IMR-90 (cell line): ENCODE data around the gene HDHD5. TPM values are rescaled to one million over a fixed set of nuclear protein-coding genes. Genes with fewer than 3 reads are reported as not detected.

Experiments
- ATAC-seq: fragments of 200-7000 bp; cut with Tn5 transposase; 2 replicates; pipeline ENCODE4 v1.9.1; 2020; ENCODE audit warnings: low read depth, mild to moderate bottlenecking, moderate library complexity
- BruUV-seq: library from RNA; stranded (reverse); fragments of 400-500 nt; replicated peaks from 2 replicates; lab custom pipeline; 2021; lab: Mats Ljungman, UMichigan
- CTCF ChIA-PET: fragments of 300-600 bp; formaldehyde crosslinking; extraction: SDS; loops from one replicate; lab custom pipeline; 2021; ENCODE audit warnings: antibody characterized with exemption; lab: Yijun Ruan, JAX
- POLR2A ChIA-PET: fragments of 300-600 bp; sonication (Branson Sonifier 250); formaldehyde crosslinking; loops from one replicate; lab custom pipeline; 2022; ENCODE audit warnings: antibody characterized with exemption; ENCODE audit not compliant: unreplicated experiment; lab: Charles Lee
- DNase-seq: peaks from one replicate; pipeline ENCODE4 v3.0.0; 2013
- H2AFZ ChIP-seq: replicated peaks from 2 replicates; pipeline ENCODE3; 2013; ENCODE audit warnings: low read length, mild to moderate bottlenecking; ENCODE audit not compliant: poor library complexity
- H2AK5ac ChIP-seq: 2 replicates; pipeline ENCODE4 v1.6.1; 2013; ENCODE audit warnings: low read depth, low read length, inconsistent platforms
- H2AK9ac ChIP-seq: replicated peaks from 2 replicates; pipeline ENCODE3; 2013; ENCODE audit warnings: mild to moderate bottlenecking, low read depth, low read length, moderate library complexity; ENCODE audit not compliant: poor library complexity
- H2BK120ac ChIP-seq: 2 replicates; pipeline ENCODE4 v1.6.1; 2013; ENCODE audit warnings: low read depth, low read length, inconsistent platforms
- H2BK15ac ChIP-seq: 3 replicates; pipeline ENCODE4 v1.6.1; 2013; ENCODE audit warnings: low read depth, low read length, inconsistent platforms
- H2BK20ac ChIP-seq: 2 replicates; pipeline ENCODE4 v1.6.1; 2013; ENCODE audit warnings: low read depth, mild to moderate bottlenecking, inconsistent platforms, low read length, moderate library complexity
- H2BK5ac ChIP-seq: 2 replicates; pipeline ENCODE4 v1.6.1; 2013; ENCODE audit warnings: mild to moderate bottlenecking, low read depth, low read length, inconsistent platforms; ENCODE audit not compliant: poor library complexity, severe bottlenecking
- H3K14ac ChIP-seq: replicated peaks from 2 replicates; pipeline ENCODE4 v1.6.1; 2013; ENCODE audit warnings: low read depth, low read length, inconsistent platforms
- H3K18ac ChIP-seq: 2 replicates; pipeline ENCODE4 v1.6.1; 2013; ENCODE audit warnings: low read depth, low read length, control low read depth
- H3K23ac ChIP-seq: 2 replicates; pipeline ENCODE4 v1.6.1; 2013; ENCODE audit warnings: low read depth, low read length, inconsistent platforms
- H3K27ac ChIP-seq: 2 replicates; pipeline ENCODE4 v1.5.1; 2013; ENCODE audit warnings: mild to moderate bottlenecking, control low read depth, low read length; ENCODE audit not compliant: insufficient read depth
- H3K27me3 ChIP-seq: 2 replicates; pipeline ENCODE4 v1.6.1; 2013; ENCODE audit warnings: low read length; ENCODE audit not compliant: control insufficient read depth, insufficient read depth
- H3K36me3 ChIP-seq: 2 replicates; pipeline ENCODE4 v1.6.1; 2013; ENCODE audit warnings: low read length, mixed read lengths; ENCODE audit not compliant: control insufficient read depth, insufficient read depth
- H3K4ac ChIP-seq: 2 replicates; pipeline ENCODE4 v1.6.1; 2013; ENCODE audit warnings: low read depth, low read length, inconsistent platforms
- H3K4me1 ChIP-seq: 2 replicates; pipeline ENCODE4 v1.6.1; 2013; ENCODE audit warnings: low read length, mixed read lengths; ENCODE audit not compliant: control insufficient read depth, insufficient read depth
- H3K4me2 ChIP-seq: 2 replicates; pipeline ENCODE4 v1.6.1; 2013; ENCODE audit warnings: low read depth, mild to moderate bottlenecking, control low read depth, low read length, moderate library complexity
- H3K4me3 ChIP-seq: 2 replicates; pipeline ENCODE4 v1.5.1; 2013; ENCODE audit warnings: low read depth, mild to moderate bottlenecking, control low read depth, low read length, moderate library complexity; ENCODE audit not compliant: insufficient read depth
- H3K56ac ChIP-seq: 2 replicates; pipeline ENCODE4 v1.6.1; 2013; ENCODE audit warnings: low read length, inconsistent platforms; ENCODE audit not compliant: insufficient read depth; ENCODE audit errors: extremely low read depth
- H3K79me1 ChIP-seq, 2 experiments: 2 replicates each; pipeline ENCODE4 v1.6.1; 2013; ENCODE audit warnings: low read length in 2 of 2, inconsistent platforms in 1 of 2, low read depth in 1 of 2
- H3K9ac ChIP-seq: 2 replicates; pipeline ENCODE4 v1.6.1; 2013; ENCODE audit warnings: low read depth, low read length, control low read depth
- H3K9me1 ChIP-seq: 2 replicates; pipeline ENCODE4 v1.6.1; 2013; ENCODE audit warnings: low read length, inconsistent platforms; ENCODE audit not compliant: insufficient read depth
- H3K9me3 ChIP-seq: 2 replicates; pipeline ENCODE4 v1.6.1; 2013; ENCODE audit warnings: low read length; ENCODE audit not compliant: control insufficient read depth, insufficient read depth
- H4K20me1 ChIP-seq: 2 replicates; pipeline ENCODE4 v1.6.1; 2013; ENCODE audit warnings: low read length, inconsistent platforms; ENCODE audit not compliant: insufficient read depth
- H4K5ac ChIP-seq: 2 replicates; pipeline ENCODE4 v1.6.1; 2013; ENCODE audit warnings: mild to moderate bottlenecking, low read depth, low read length, control low read depth
- H4K8ac ChIP-seq, 2 experiments: 2 replicates each; pipeline ENCODE4 v1.6.1; 2013; ENCODE audit warnings: low read depth in 2 of 2, low read length in 2 of 2, control low read depth in 1 of 2, inconsistent platforms in 1 of 2
- H4K91ac ChIP-seq: 2 replicates; pipeline ENCODE4 v1.6.1; 2013; ENCODE audit warnings: low read depth, low read length, inconsistent platforms; ENCODE audit not compliant: insufficient read depth
- BHLHE40 ChIP-seq: fragments of 150-350 bp; IDR thresholded peaks from 2 replicates; pipeline ENCODE4 v1.6.1; 2016; ENCODE audit warnings: mild to moderate bottlenecking, low read depth, low read length
- CEBPB ChIP-seq: IDR thresholded peaks from 2 replicates; pipeline ENCODE4 v1.6.1; 2012; ENCODE audit warnings: low read depth, low read length, improper control_type of control experiment
- CHD1 ChIP-seq: IDR thresholded peaks from 2 replicates; pipeline ENCODE4 v1.6.1; 2012; ENCODE audit warnings: low read depth, low read length, improper control_type of control experiment
- CTCF ChIP-seq: conservative IDR thresholded peaks from 2 replicates; pipeline ENCODE4 v1.5.1; 2012; ENCODE audit warnings: mild to moderate bottlenecking, low read depth, low read length, improper control_type of control experiment
- FOS ChIP-seq: fragments of 150-350 bp; IDR thresholded peaks from 2 replicates; pipeline ENCODE4 v1.6.1; 2016; ENCODE audit warnings: low read depth, low read length
- MAFK ChIP-seq: IDR thresholded peaks from 2 replicates; pipeline ENCODE4 v1.6.1; 2012; ENCODE audit warnings: low read depth, low read length, improper control_type of control experiment
- MAZ ChIP-seq: IDR thresholded peaks from 2 replicates; pipeline ENCODE4 v1.6.1; 2012; ENCODE audit warnings: low read depth, mild to moderate bottlenecking, low read length, improper control_type of control experiment, moderate library complexity, borderline replicate concordance
- MXI1 ChIP-seq: IDR thresholded peaks from 2 replicates; pipeline ENCODE4 v1.6.1; 2012; ENCODE audit warnings: low read depth, mild to moderate bottlenecking, low read length, moderate library complexity, borderline replicate concordance
- NFE2L2 ChIP-seq: fragments of 150-350 bp; IDR thresholded peaks from 2 replicates; pipeline ENCODE4 v1.6.1; 2016; ENCODE audit warnings: low read depth, mild to moderate bottlenecking, low read length
- POLR2A ChIP-seq: IDR thresholded peaks from 2 replicates; pipeline ENCODE4 v1.6.1; 2012; ENCODE audit warnings: mild to moderate bottlenecking, low read depth, low read length
- RAD21 ChIP-seq: IDR thresholded peaks from 2 replicates; pipeline ENCODE4 v1.6.1; 2012; ENCODE audit warnings: low read length, improper control_type of control experiment
- RCOR1 ChIP-seq: IDR thresholded peaks from 2 replicates; pipeline ENCODE4 v1.6.1; 2012; ENCODE audit warnings: mild to moderate bottlenecking, low read length, improper control_type of control experiment; ENCODE audit not compliant: insufficient replicate concordance
- RFX5 ChIP-seq: IDR thresholded peaks from 2 replicates; pipeline ENCODE4 v1.8.0; 2012; ENCODE audit warnings: low read depth, mild to moderate bottlenecking, low read length, moderate library complexity
- SMC3 ChIP-seq: fragments of 150-350 bp; IDR thresholded peaks from 2 replicates; pipeline ENCODE4 v1.6.1; 2016; ENCODE audit warnings: low read depth, mild to moderate bottlenecking, antibody characterized with exemption, low read length, moderate library complexity
- WGBS, 2 experiments: methylation state at CpG; one replicate each; pipeline versions ENCODE4 v1.1.5 to v1.1.7; 2013; ENCODE audit warnings: missing lambda C conversion rate in 2 of 2; ENCODE audit not compliant: insufficient read length in 1 of 2; ENCODE audit errors: extremely low coverage in 2 of 2; 5-methylcytosine and 5-hydroxymethylcytosine counted together
- dilution Hi-C: fragments of 300-500 bp; cut with HindIII; formaldehyde crosslinking; loops from one replicate; pipeline ENCODE4 v1.14.3; 2018; ENCODE audit warnings: low sequenced_read_pairs; ENCODE audit not compliant: unreplicated experiment
- in situ Hi-C: fragments of 300-500 bp; cut with MboI; formaldehyde crosslinking; loops from 3 replicates; pipeline ENCODE4 v1.14.3; 2019; ENCODE audit warnings: low sequenced_read_pairs, inconsistent platforms, mixed read lengths
- intact Hi-C: fragments of 100-400 bp; cut with micrococcal nuclease; formaldehyde crosslinking; loops from 2 replicates; pipeline ENCODE4 v1.10.0; 2022
- polyA plus RNA-seq, 3 experiments: library from polyadenylated mRNA; depleted of rRNA; stranded (reverse); fragments of >200 nt; gene quantifications; 2 replicates each; pipeline ENCODE4 v1.2.3, GENCODE V29; 2012; ENCODE audit warnings: low replicate concordance in 1 of 3
- total RNA-seq: library from RNA; depleted of rRNA; stranded (reverse); fragments of >200 nt; gene quantifications from 2 replicates; pipeline ENCODE4 v1.2.3, GENCODE V29; 2012
- TF ChIP-seq, protein P1 (sequence below): fragments of 150-350 bp; IDR thresholded peaks from 2 replicates; pipeline ENCODE4 v1.6.1; 2017; ENCODE audit warnings: mild to moderate bottlenecking, antibody characterized with exemption, low read length, low read depth
- TF ChIP-seq, protein P2 (sequence below): fragments of 150-350 bp; IDR thresholded peaks from 2 replicates; pipeline ENCODE4 v1.6.1; 2016; ENCODE audit warnings: low read depth, mild to moderate bottlenecking, low read length, moderate library complexity, borderline replicate concordance

Gene HDHD5
- total and polyA plus RNA-seq, 2 of the 4 experiments (the other 2 are of a cell fraction): 31.9 to 37.5 TPM

DNA sequence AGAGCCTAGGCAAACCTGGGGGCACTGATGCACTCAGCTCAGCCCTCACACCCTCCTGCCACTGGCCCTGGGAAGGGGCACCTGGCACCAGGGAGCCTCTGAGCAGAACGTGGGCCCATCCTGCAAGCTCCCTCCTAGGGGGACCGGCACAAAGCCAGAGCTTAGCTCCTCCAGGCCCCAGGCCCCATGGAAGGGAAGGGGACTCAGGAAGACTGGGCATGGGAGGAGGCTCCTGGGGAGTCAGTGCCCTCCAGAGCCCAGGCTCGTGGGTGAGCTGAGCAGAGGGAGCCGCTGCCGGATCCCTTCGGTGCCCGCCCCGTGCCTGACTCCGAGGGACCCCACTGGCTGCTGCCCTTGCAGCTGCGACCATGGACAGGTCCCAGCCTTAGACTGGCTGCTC lies 31.6 kb upstream of the HDHD5 start:
- Histone ChIP-seq H3K56ac (no peak overlapping the region), H4K20me1 (no peaks in the 10 kb centered on the region), H2AK9ac (no peak overlapping the region), H2BK5ac (no peak overlapping the region), H3K4me2 (no peak overlapping the region), H4K8ac (no peak overlapping the region), H3K9ac (no peak overlapping the region), H2BK15ac (no peak overlapping the region), H3K4me3 (no peak overlapping the region), H2AFZ (no peak overlapping the region), H3K4me1 (peaks cover 2% of the 10 kb centered on the region; the same call in 1 of the 2 replicates), H2BK120ac (no peak overlapping the region), H3K9me3 (no peaks in the 10 kb centered on the region), H3K23ac (no peak overlapping the region), H4K91ac (no peak overlapping the region), H2BK20ac (no peak overlapping the region), H3K18ac (no peak overlapping the region), H3K79me1 (no peaks in the 10 kb centered on the region), H3K36me3 (no peaks in the 10 kb centered on the region), H4K5ac (no peak overlapping the region), H3K27me3 (no peaks in the 10 kb centered on the region; the same call in 1 of the 2 replicates), H3K14ac (no peak overlapping the region), H3K4ac (no peak overlapping the region), H3K9me1 (no peaks in the 10 kb centered on the region), H3K27ac (no peak overlapping the region), H2AK5ac (no peak overlapping the region)
- POLR2A ChIA-PET: no interaction called here
- 85% methylated on average over 9 of the region's 10 CpGs; no CpG with 5 or more reads in 1 of the 2 experiments for WGBS, 2 experiments
- no TSS peak for BruUV-seq
- no peak for ATAC-seq
- dilution Hi-C loops: no loop called here
- CTCF ChIA-PET: interaction anchor here (1.3 kb wide), 1 partner anchor 19 kb away, joined by 4 read pairs; no protein-coding TSS in a partner anchor
- TF ChIP-seq, protein P1, sequence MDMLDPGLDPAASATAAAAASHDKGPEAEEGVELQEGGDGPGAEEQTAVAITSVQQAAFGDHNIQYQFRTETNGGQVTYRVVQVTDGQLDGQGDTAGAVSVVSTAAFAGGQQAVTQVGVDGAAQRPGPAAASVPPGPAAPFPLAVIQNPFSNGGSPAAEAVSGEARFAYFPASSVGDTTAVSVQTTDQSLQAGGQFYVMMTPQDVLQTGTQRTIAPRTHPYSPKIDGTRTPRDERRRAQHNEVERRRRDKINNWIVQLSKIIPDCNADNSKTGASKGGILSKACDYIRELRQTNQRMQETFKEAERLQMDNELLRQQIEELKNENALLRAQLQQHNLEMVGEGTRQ: no peak
- TF ChIP-seq BHLHE40 (no peak), NFE2L2 (no peak), MAZ (no peak), POLR2A (no peak), SMC3 (no peak), MAFK (no peak), RCOR1 (no peak), RFX5 (no peak), FOS (no peak), RAD21 (no peak), MXI1 (no peak), CEBPB (no peak), CHD1 (no peak), CTCF (no peak)
- TF ChIP-seq, protein P2, sequence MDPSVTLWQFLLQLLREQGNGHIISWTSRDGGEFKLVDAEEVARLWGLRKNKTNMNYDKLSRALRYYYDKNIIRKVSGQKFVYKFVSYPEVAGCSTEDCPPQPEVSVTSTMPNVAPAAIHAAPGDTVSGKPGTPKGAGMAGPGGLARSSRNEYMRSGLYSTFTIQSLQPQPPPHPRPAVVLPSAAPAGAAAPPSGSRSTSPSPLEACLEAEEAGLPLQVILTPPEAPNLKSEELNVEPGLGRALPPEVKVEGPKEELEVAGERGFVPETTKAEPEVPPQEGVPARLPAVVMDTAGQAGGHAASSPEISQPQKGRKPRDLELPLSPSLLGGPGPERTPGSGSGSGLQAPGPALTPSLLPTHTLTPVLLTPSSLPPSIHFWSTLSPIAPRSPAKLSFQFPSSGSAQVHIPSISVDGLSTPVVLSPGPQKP: no peak
- intact Hi-C loops: no loop called here
- in situ Hi-C loops: no loop called here
- DNase-seq: no peak
